ENCODE measurements around the gene EXOC3.

DNA sequence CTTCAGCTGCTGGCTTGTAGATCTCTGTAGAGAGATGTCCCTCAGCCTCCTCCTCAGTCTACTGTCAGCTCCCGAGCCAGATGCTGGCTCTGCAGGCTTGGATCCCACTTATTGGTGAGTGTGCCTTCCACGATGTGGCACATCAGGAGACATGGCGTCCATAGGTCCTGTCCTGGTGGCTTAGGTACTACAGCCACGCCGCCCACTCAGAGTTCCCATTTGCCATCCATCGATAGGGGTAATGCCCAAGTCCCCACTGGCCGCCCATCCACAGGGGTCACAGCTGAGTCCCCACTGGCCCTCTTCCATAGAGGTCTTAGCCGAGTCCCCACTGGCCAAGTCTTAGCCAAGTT lies 17.3 kb downstream of the EXOC3 start:
- TF ChIP-seq, protein P1, sequence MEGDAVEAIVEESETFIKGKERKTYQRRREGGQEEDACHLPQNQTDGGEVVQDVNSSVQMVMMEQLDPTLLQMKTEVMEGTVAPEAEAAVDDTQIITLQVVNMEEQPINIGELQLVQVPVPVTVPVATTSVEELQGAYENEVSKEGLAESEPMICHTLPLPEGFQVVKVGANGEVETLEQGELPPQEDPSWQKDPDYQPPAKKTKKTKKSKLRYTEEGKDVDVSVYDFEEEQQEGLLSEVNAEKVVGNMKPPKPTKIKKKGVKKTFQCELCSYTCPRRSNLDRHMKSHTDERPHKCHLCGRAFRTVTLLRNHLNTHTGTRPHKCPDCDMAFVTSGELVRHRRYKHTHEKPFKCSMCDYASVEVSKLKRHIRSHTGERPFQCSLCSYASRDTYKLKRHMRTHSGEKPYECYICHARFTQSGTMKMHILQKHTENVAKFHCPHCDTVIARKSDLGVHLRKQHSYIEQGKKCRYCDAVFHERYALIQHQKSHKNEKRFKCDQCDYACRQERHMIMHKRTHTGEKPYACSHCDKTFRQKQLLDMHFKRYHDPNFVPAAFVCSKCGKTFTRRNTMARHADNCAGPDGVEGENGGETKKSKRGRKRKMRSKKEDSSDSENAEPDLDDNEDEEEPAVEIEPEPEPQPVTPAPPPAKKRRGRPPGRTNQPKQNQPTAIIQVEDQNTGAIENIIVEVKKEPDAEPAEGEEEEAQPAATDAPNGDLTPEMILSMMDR (conservative IDR thresholded peaks at IDR 0.05), result no peak
- no peak for TF ChIP-seq ZFX (IDR thresholded peaks at IDR 0.05)
